Adrenal gland (tissue), 5 donors: ENCODE results near the gene ACOX3.

Experiments used
- CTCF ChIP-seq, 6 experiments: fragments of 450-650 bp in 4 of 6; fragments of 200-600 bp in 2 of 6; sonication (generic) in 1 of 6; IDR thresholded peaks; 1 replicate in 5 of 6; 2 replicates in 1 of 6; pipeline versions ENCODE4 v1.5.1 to v1.8.0; 2016 to 2021; ENCODE audit warnings: antibody characterized with exemption in 6 of 6, mild to moderate bottlenecking in 2 of 6, moderate library complexity in 1 of 6
- POLR2A ChIP-seq, 2 donors: fragments of 450-650 bp; IDR thresholded peaks; one replicate each; pipeline ENCODE4 v1.6.1; 2017; ENCODE audit warnings: antibody characterized with exemption in 2 of 2, mild to moderate bottlenecking in 2 of 2, moderate library complexity in 1 of 2
- donor health status: DM: no; HTN: no; CAD: no.

DNA sequence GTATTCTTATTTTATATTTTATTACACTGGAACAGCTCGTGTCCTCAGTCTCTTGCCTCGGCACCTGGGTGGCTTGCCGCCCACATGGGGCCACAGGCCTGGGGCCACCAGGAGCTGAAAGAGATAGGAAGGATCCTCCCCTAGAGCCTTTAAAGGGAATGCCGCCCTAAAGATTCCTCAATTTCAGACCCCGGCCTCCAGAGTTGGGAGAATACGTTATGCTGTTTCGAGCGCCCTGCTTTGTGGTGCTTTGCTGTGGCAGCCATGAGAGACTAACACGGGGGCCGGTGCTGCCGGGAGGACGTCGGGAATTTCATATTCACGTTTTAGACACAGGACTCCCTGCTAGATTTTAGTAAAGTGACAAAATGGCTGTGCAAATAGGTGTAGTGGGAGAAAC, 33.2 kb downstream of the ACOX3 start:
- TF ChIP-seq CTCF (IDR thresholded peaks at IDR 0.05): no peak
- no peak for TF ChIP-seq POLR2A (IDR thresholded peaks at IDR 0.05)
